ENCODE measurements around the gene SKOR1. TPM values are rescaled to one million over a fixed set of nuclear protein-coding genes. Genes with fewer than 3 reads are reported as not detected.

Gene SKOR1
- total and polyA plus RNA-seq, 2 donors (not counting 1 experiment from before 2014, with no cell fraction given): 0.01 to 0.17 TPM

DNA sequence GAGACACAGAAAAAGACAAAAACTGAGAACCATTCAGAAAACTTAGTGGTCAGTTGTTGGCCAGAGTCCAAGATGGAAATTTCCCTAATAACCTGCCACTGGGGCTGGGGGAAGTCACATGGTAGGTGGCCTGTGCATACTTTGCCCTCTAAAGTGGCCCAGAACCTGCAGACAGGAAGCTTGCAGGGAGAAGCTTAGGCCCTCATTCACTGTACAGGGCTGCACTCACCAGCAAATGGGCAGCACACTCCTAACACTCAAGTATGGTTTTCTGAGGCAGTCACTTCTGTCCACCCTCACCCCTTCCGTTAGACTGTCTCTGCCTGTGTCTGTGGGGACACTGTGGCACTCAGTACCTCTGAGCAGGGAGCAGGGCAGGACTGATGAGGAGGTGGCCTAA lies 29.0 kb downstream of the SKOR1 start:
- Histone ChIP-seq H3K9ac (ENCODE audit: insufficient read depth, low read length) (no peak overlapping the region), H3K4me2 (ENCODE audit: extremely low read depth, insufficient read depth, low read length) (no peak overlapping the region), H3K9me3 (ENCODE audit: control insufficient read depth, insufficient read depth, low read depth, low read length) (no peaks in the 10 kb centered on the region), H3K36me3 (ENCODE audit: control insufficient read depth, insufficient read depth, low read length) (no peaks in the 10 kb centered on the region), H4K20me1 (ENCODE audit: control insufficient read depth, extremely low read depth, insufficient read depth, low read length) (no peaks in the 10 kb centered on the region), H3K4me1 (ENCODE audit: control insufficient read depth, extremely low read depth, insufficient read depth, low read length) (no peaks in the 10 kb centered on the region), H2AFZ (ENCODE audit: low read length) (no peak overlapping the region), H3K4me3 (replicated peaks in 1 of 4; ENCODE audit: control extremely low read depth in 1 of 4, insufficient read depth in 1 of 4, low read depth in 3 of 4, low read length in 4 of 4) (no peak overlapping the region), H3K27ac (ENCODE audit: insufficient read depth, low read length) (no peak overlapping the region), H3K27me3 (ENCODE audit: control insufficient read depth, insufficient read depth, low read length) (peaks cover 2% of the 10 kb centered on the region), H3K79me2 (ENCODE audit: control insufficient read depth, insufficient read depth, low read length) (no peaks in the 10 kb centered on the region)
- DNase-seq (ENCODE audit: low read depth in 2 of 2): no peak
- TF ChIP-seq, protein P1, sequence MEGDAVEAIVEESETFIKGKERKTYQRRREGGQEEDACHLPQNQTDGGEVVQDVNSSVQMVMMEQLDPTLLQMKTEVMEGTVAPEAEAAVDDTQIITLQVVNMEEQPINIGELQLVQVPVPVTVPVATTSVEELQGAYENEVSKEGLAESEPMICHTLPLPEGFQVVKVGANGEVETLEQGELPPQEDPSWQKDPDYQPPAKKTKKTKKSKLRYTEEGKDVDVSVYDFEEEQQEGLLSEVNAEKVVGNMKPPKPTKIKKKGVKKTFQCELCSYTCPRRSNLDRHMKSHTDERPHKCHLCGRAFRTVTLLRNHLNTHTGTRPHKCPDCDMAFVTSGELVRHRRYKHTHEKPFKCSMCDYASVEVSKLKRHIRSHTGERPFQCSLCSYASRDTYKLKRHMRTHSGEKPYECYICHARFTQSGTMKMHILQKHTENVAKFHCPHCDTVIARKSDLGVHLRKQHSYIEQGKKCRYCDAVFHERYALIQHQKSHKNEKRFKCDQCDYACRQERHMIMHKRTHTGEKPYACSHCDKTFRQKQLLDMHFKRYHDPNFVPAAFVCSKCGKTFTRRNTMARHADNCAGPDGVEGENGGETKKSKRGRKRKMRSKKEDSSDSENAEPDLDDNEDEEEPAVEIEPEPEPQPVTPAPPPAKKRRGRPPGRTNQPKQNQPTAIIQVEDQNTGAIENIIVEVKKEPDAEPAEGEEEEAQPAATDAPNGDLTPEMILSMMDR (conservative IDR thresholded peaks at IDR 0.05 in 1 of 2, IDR thresholded peaks at IDR 0.05 in 1 of 2; ENCODE audit: low read depth in 1 of 2, low read length in 2 of 2): no peak
- TF ChIP-seq EZH2 (IDR thresholded peaks at IDR 0.05; ENCODE audit: low read length, missing control alignments): no peak

DNA sequence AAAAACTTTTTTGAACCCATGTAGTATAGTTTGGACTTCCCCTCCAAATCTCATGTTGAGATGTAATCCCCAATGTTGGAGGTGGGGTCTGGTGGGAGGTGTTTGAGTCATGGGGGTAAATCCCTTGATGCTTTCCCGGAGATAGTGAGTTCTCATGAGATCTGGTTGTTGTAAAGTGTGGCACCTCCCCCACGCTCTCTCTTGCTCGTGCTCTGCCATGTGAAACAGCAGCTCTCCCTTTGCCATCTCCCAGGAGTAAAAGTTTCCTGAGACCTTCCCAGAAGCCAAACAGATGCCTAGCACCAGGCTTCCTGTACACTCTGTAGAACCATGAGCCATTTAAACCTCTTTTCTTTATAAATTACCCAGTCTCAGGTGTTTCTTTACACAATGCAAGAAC lies 30.5 kb downstream of the SKOR1 start:
- no peak for DNase-seq (ENCODE audit: low read depth in 2 of 2)
- H3K4me3 ChIP-seq (replicated peaks in 1 of 4; ENCODE audit: control extremely low read depth in 1 of 4, insufficient read depth in 1 of 4, low read depth in 3 of 4, low read length in 4 of 4): no peak overlapping the region
- no peaks in the 10 kb centered on the region for H4K20me1 ChIP-seq (ENCODE audit: control insufficient read depth, extremely low read depth, insufficient read depth, low read length)
- no peak overlapping the region for H3K4me2 ChIP-seq (ENCODE audit: extremely low read depth, insufficient read depth, low read length)
- no peak overlapping the region for H3K27ac ChIP-seq (ENCODE audit: insufficient read depth, low read length)
- no peak overlapping the region for H2AFZ ChIP-seq (ENCODE audit: low read length)
- H3K36me3 ChIP-seq (ENCODE audit: control insufficient read depth, insufficient read depth, low read length): no peaks in the 10 kb centered on the region
- peaks cover 2% of the 10 kb centered on the region for H3K27me3 ChIP-seq (ENCODE audit: control insufficient read depth, insufficient read depth, low read length)
- no peaks in the 10 kb centered on the region for H3K9me3 ChIP-seq (ENCODE audit: control insufficient read depth, insufficient read depth, low read depth, low read length)
- TF ChIP-seq EZH2 (IDR thresholded peaks at IDR 0.05; ENCODE audit: low read length, missing control alignments): no peak
- TF ChIP-seq, protein P1 (conservative IDR thresholded peaks at IDR 0.05 in 1 of 2, IDR thresholded peaks at IDR 0.05 in 1 of 2; ENCODE audit: low read depth in 1 of 2, low read length in 2 of 2): no peak
- H3K9ac ChIP-seq (ENCODE audit: insufficient read depth, low read length): no peak overlapping the region
- H3K4me1 ChIP-seq (ENCODE audit: control insufficient read depth, extremely low read depth, insufficient read depth, low read length): no peaks in the 10 kb centered on the region
- no peaks in the 10 kb centered on the region for H3K79me2 ChIP-seq (ENCODE audit: control insufficient read depth, insufficient read depth, low read length)

DNA sequence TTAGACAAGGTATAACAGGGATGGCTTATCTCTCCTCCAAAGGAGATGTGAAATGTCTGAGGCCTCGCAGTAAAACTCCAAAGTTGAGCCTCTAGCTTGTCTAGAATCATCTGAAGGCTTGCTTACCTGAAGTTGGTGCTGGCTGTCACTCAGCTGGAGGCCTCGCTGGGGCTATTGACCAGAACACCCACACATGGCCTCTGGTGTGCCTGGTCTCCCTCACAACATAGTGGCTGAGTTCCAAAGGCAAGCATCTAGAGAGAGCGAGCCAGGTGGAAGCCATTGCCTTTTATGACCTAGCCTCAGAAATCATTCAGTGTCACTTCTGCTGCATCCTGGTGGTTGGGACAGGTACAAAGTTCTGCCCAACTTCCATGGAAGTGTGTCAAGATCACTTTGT lies 31.9 kb downstream of the SKOR1 start:
- Histone ChIP-seq H4K20me1 (ENCODE audit: control insufficient read depth, extremely low read depth, insufficient read depth, low read length) (no peaks in the 10 kb centered on the region), H3K27me3 (ENCODE audit: control insufficient read depth, insufficient read depth, low read length) (peaks cover 2% of the 10 kb centered on the region), H3K79me2 (ENCODE audit: control insufficient read depth, insufficient read depth, low read length) (no peaks in the 10 kb centered on the region), H3K4me1 (ENCODE audit: control insufficient read depth, extremely low read depth, insufficient read depth, low read length) (no peaks in the 10 kb centered on the region), H3K9me3 (ENCODE audit: control insufficient read depth, insufficient read depth, low read depth, low read length) (no peaks in the 10 kb centered on the region), H3K4me3 (replicated peaks in 1 of 4; ENCODE audit: control extremely low read depth in 1 of 4, insufficient read depth in 1 of 4, low read depth in 3 of 4, low read length in 4 of 4) (no peak overlapping the region), H3K36me3 (ENCODE audit: control insufficient read depth, insufficient read depth, low read length) (no peaks in the 10 kb centered on the region), H3K4me2 (ENCODE audit: extremely low read depth, insufficient read depth, low read length) (no peak overlapping the region), H3K9ac (ENCODE audit: insufficient read depth, low read length) (no peak overlapping the region), H2AFZ (ENCODE audit: low read length) (no peak overlapping the region), H3K27ac (ENCODE audit: insufficient read depth, low read length) (no peak overlapping the region)
- DNase-seq (ENCODE audit: low read depth in 2 of 2): no peak
- TF ChIP-seq EZH2 (IDR thresholded peaks at IDR 0.05; ENCODE audit: low read length, missing control alignments): no peak
- TF ChIP-seq, protein P1 (conservative IDR thresholded peaks at IDR 0.05 in 1 of 2, IDR thresholded peaks at IDR 0.05 in 1 of 2; ENCODE audit: low read depth in 1 of 2, low read length in 2 of 2): no peak

Measured in fibroblast of lung (primary cell).